GM12878 (cell line): Measurements from ENCODE around the gene MMP1. TPM values are rescaled to one million over a fixed set of nuclear protein-coding genes. Genes with fewer than 3 reads are reported as not detected.

Experiments
- ATAC-seq: fragments of 200-7000 bp; cut with Tn5 transposase; 3 replicates; pipeline ENCODE4 v1.9.1; 2020; ENCODE audit warnings: mild to moderate bottlenecking, moderate library complexity
- BruUV-seq: library from RNA; stranded (reverse); fragments of 400-500 nt; replicated peaks from 2 replicates; lab custom pipeline; 2021; lab: Mats Ljungman, UMichigan
- CTCF ChIA-PET: fragments of 300-600 bp; sonication (Branson Sonifier 250); formaldehyde crosslinking; extraction: SDS; loops from one replicate; lab custom pipeline; 2021; ENCODE audit warnings: inconsistent platforms; lab: Yijun Ruan, JAX
- POLR2A ChIA-PET: fragments of 350-600 bp; formaldehyde crosslinking; extraction: SDS; loops from one replicate; lab custom pipeline; 2021; ENCODE audit warnings: inconsistent platforms; lab: Charles Lee
- RAD21 ChIA-PET: fragments of 300-600 bp; sonication (Branson Sonifier 250); formaldehyde crosslinking; loops from one replicate; lab custom pipeline; 2023; ENCODE audit warnings: antibody characterized with exemption; ENCODE audit not compliant: unreplicated experiment; lab: Charles Lee
- SMC1A ChIA-PET: fragments of 300-600 bp; sonication (Branson Sonifier 250); formaldehyde crosslinking; loops from one replicate; lab custom pipeline; 2023; ENCODE audit not compliant: unreplicated experiment, uncharacterized antibody; lab: Charles Lee
- DNase-seq: peaks from one replicate; pipeline ENCODE4 v3.0.0-alpha.2; 2011; ENCODE audit warnings: low read depth, low spot score
- FAIRE-seq: peaks from 3 replicates; lab custom pipeline; 2011; peaks lifted over from hg19 to GRCh38; lab: Jason Lieb, UNC
- H2AFZ ChIP-seq: 2 replicates; pipeline ENCODE4 v1.6.0; 2011; ENCODE audit warnings: low read depth, low read length, control low read depth; ENCODE audit not compliant: control insufficient read depth
- H3K27ac ChIP-seq: 2 replicates; pipeline ENCODE4 v1.5.1; 2011; ENCODE audit warnings: control low read depth; ENCODE audit not compliant: control insufficient read depth, insufficient read depth
- H3K27me3 ChIP-seq, 2 experiments: replicated peaks in 1 of 2; 2 replicates each; pipeline versions ENCODE4 v1.6.0 to v1.6.1; 2011; ENCODE audit warnings: low read length in 1 of 2; ENCODE audit not compliant: control insufficient read depth in 2 of 2, insufficient read depth in 2 of 2
- H3K36me3 ChIP-seq, 2 experiments: 2 replicates each; pipeline ENCODE4 v1.5.1; 2011; ENCODE audit warnings: low read length in 1 of 2; ENCODE audit not compliant: control insufficient read depth in 2 of 2, insufficient read depth in 2 of 2
- H3K4me1 ChIP-seq: 2 replicates; pipeline ENCODE4 v1.6.1; 2011; ENCODE audit warnings: mild to moderate bottlenecking, low read length, moderate library complexity, mixed read lengths; ENCODE audit not compliant: control insufficient read depth, insufficient read depth
- H3K4me2 ChIP-seq: 2 replicates; pipeline ENCODE4 v1.6.0; 2011; ENCODE audit warnings: control low read depth; ENCODE audit not compliant: control insufficient read depth, insufficient read depth
- H3K4me3 ChIP-seq: fragments of 200-600 bp; sonication (generic); 2 replicates; pipeline ENCODE4 v1.5.1; 2016
- H3K79me2 ChIP-seq: 2 replicates; pipeline ENCODE4 v1.6.0; 2011; ENCODE audit warnings: low read length; ENCODE audit not compliant: control insufficient read depth, insufficient read depth
- H3K9ac ChIP-seq: 2 replicates; pipeline ENCODE4 v1.8.0; 2011; ENCODE audit warnings: low read length, control low read depth, mixed read lengths; ENCODE audit not compliant: control insufficient read depth, insufficient read depth
- H3K9me3 ChIP-seq: replicated peaks from 3 replicates; pipeline ENCODE4 v1.5.1; 2011; ENCODE audit warnings: mild to moderate bottlenecking, low read length; ENCODE audit not compliant: control insufficient read depth, insufficient read depth
- H4K20me1 ChIP-seq: 2 replicates; pipeline ENCODE4 v1.6.0; 2011; ENCODE audit not compliant: control insufficient read depth, insufficient read depth
- CHD2 ChIP-seq: IDR thresholded peaks from 2 replicates; pipeline ENCODE4 v1.6.1; 2011; ENCODE audit warnings: low read depth, low read length, improper control_type of control experiment, borderline replicate concordance
- EGR1 ChIP-seq, 2 experiments: IDR thresholded peaks; 1 replicate in 1 of 2; 2 replicates in 1 of 2; pipeline ENCODE4 v1.6.1; 2011 to 2012; ENCODE audit warnings: low read depth in 2 of 2, low read length in 2 of 2, borderline replicate concordance in 1 of 2, mild to moderate bottlenecking in 1 of 2, moderate library complexity in 1 of 2
- ESRRA ChIP-seq: IDR thresholded peaks from 2 replicates; pipeline ENCODE4 v1.6.1; 2012; ENCODE audit warnings: mild to moderate bottlenecking, low read length, improper control_type of control experiment
- HCFC1 ChIP-seq: fragments of 150-350 bp; IDR thresholded peaks from 2 replicates; pipeline ENCODE4 v1.6.1; 2014; ENCODE audit warnings: low read length
- KAT2A ChIP-seq: conservative IDR thresholded peaks from 2 replicates; pipeline ENCODE4 v1.6.1; 2011; ENCODE audit warnings: low read depth, low read length; ENCODE audit not compliant: control insufficient read depth
- KLF5 ChIP-seq: fragments of 450-650 bp; IDR thresholded peaks from 2 replicates; pipeline ENCODE4 v1.6.1; 2014; ENCODE audit warnings: mild to moderate bottlenecking; ENCODE audit not compliant: partially characterized antibody
- RBBP5 ChIP-seq: fragments of 200-600 bp; sonication (generic); conservative IDR thresholded peaks from 2 replicates; pipeline ENCODE4 v1.6.1; 2016
- RCOR1 ChIP-seq: conservative IDR thresholded peaks from 2 replicates; pipeline ENCODE4 v1.6.1; 2012; ENCODE audit warnings: low read depth, low read length, improper control_type of control experiment
- SPI1 ChIP-seq: IDR thresholded peaks from 2 replicates; pipeline ENCODE4 v1.6.1; 2011; ENCODE audit warnings: low read depth, mild to moderate bottlenecking, low read length, moderate library complexity, borderline replicate concordance; ENCODE audit not compliant: insufficient read depth
- SREBF1 ChIP-seq: IDR thresholded peaks from 2 replicates; pipeline ENCODE4 v1.6.1; 2012; ENCODE audit warnings: mild to moderate bottlenecking, low read length
- TARDBP ChIP-seq: IDR thresholded peaks from 2 replicates; pipeline ENCODE4 v1.6.1; 2016; ENCODE audit warnings: borderline replicate concordance
- TCF3 ChIP-seq: IDR thresholded peaks from 2 replicates; pipeline ENCODE4 v1.6.1; 2012; ENCODE audit warnings: low read depth, mild to moderate bottlenecking, low read length, borderline replicate concordance; ENCODE audit not compliant: insufficient read depth
- WRNIP1 ChIP-seq: IDR thresholded peaks from 2 replicates; pipeline ENCODE4 v1.6.1; 2011; ENCODE audit warnings: low read depth, low read length, improper control_type of control experiment, borderline replicate concordance
- WGBS: methylation state at CpG from one replicate; pipeline ENCODE4 v1.1.6; 2016; ENCODE audit warnings: low lambda C conversion rate; ENCODE audit not compliant: insufficient replicate concordance, insufficient coverage; ENCODE audit errors: missing lambda C conversion rate; 5-methylcytosine and 5-hydroxymethylcytosine counted together
- in situ Hi-C: fragments of 300-500 bp; cut with MboI; formaldehyde crosslinking; loops from 9 replicates; pipeline ENCODE4 v1.14.3; 2018; ENCODE audit warnings: mixed read lengths
- intact Hi-C: fragments of 100-400 bp; cut with micrococcal nuclease; formaldehyde crosslinking; loops from one replicate; pipeline ENCODE4 v1.14.2; 2022; ENCODE audit not compliant: unreplicated experiment
- polyA plus RNA-seq, 11 experiments: library from polyadenylated mRNA; depleted of rRNA in 4 of 11; unstranded in 6 of 11; stranded (reverse) in 5 of 11; fragments of >200 nt; fragmentation: Nextera tagmentation in 4 of 11; fragmentation: Illumina TruSeq in 1 of 11; extraction: Ambion mirVana in 4 of 11; extraction: Trizol in 1 of 11; gene quantifications; 1 replicate in 1 of 11; 2 replicates in 10 of 11; pipeline versions ENCODE4 v1.2.1 to v1.2.3, GENCODE V29; 2011 to 2016; ENCODE audit warnings: inconsistent platforms in 2 of 11, missing spikeins in 2 of 11, low read depth in 1 of 11
- total RNA-seq, 4 experiments: library from RNA; depleted of rRNA in 3 of 4; stranded (reverse); fragments of >200 nt in 3 of 4; fragmentation: Illumina TruSeq in 1 of 4; extraction: Trizol in 1 of 4; gene quantifications; 2 replicates each; pipeline versions ENCODE4 v1.2.1 to v1.2.3, GENCODE V29; 2013 to 2021
- TF ChIP-seq, protein P1 (sequence below): fragments of 450-650 bp; IDR thresholded peaks from 2 replicates; pipeline ENCODE4 v1.6.1; 2016; ENCODE audit warnings: mild to moderate bottlenecking, moderate library complexity, borderline replicate concordance
- TF ChIP-seq, protein P2 (sequence below): fragments of 450-650 bp; IDR thresholded peaks from 2 replicates; pipeline ENCODE4 v1.6.1; 2016; ENCODE audit warnings: mild to moderate bottlenecking

Gene MMP1
- total and polyA plus RNA-seq, 10 of the 15 experiments (the other 5 are each of a cell fraction or from before 2014, with no cell fraction given) = not detected

DNA sequence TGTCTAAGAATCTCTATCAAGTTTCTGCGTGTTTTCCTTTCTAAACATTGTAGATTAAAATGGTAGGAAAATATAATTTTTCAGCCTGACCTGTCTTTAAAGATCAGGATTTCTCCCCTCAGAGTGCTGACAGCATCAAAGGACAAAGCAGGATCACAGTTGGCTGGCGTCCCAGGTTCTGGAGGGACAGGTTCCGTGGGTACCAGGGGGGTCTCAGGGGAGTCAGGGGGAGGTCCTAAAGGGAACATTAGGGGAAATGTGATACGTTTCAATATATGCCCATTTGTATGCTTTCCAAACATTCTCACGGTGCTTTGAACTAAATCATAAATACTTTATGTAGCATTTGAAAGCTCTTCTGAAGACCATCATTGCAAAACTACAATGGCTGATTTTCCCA is 42.1 kb upstream of the MMP1 start:
- RAD21 ChIA-PET = interaction anchor here (1.0 kb wide), 1 partner anchor 11 kb away, joined by 3 read pairs; no protein-coding TSS in a partner anchor
- Histone ChIP-seq H3K9ac (no peak overlapping the region), H3K27me3 (peaks cover 0 to 4% of the 10 kb centered on the region in 2 experiments; a peak in 2 of 4 replicates)
- TF ChIP-seq ESRRA (no peak), TCF3 (no peak), CHD2 (no peak), HCFC1 (no peak), EGR1 (IDR thresholded peaks at IDR 0.05; ENCODE audit: borderline replicate concordance in 1 of 2, low read depth in 2 of 2, low read length in 2 of 2) (no peak), SREBF1 (no peak), RCOR1 (no peak), WRNIP1 (no peak), RBBP5 (no peak), SPI1 (no peak), KLF5 (no peak), KAT2A (no peak), TARDBP (no peak)
- TF ChIP-seq, protein P1, sequence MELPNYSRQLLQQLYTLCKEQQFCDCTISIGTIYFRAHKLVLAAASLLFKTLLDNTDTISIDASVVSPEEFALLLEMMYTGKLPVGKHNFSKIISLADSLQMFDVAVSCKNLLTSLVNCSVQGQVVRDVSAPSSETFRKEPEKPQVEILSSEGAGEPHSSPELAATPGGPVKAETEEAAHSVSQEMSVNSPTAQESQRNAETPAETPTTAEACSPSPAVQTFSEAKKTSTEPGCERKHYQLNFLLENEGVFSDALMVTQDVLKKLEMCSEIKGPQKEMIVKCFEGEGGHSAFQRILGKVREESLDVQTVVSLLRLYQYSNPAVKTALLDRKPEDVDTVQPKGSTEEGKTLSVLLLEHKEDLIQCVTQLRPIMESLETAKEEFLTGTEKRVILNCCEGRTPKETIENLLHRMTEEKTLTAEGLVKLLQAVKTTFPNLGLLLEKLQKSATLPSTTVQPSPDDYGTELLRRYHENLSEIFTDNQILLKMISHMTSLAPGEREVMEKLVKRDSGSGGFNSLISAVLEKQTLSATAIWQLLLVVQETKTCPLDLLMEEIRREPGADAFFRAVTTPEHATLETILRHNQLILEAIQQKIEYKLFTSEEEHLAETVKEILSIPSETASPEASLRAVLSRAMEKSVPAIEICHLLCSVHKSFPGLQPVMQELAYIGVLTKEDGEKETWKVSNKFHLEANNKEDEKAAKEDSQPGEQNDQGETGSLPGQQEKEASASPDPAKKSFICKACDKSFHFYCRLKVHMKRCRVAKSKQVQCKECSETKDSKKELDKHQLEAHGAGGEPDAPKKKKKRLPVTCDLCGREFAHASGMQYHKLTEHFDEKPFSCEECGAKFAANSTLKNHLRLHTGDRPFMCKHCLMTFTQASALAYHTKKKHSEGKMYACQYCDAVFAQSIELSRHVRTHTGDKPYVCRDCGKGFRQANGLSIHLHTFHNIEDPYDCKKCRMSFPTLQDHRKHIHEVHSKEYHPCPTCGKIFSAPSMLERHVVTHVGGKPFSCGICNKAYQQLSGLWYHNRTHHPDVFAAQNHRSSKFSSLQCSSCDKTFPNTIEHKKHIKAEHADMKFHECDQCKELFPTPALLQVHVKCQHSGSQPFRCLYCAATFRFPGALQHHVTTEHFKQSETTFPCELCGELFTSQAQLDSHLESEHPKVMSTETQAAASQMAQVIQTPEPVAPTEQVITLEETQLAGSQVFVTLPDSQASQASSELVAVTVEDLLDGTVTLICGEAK = no peak
- TF ChIP-seq, protein P2, sequence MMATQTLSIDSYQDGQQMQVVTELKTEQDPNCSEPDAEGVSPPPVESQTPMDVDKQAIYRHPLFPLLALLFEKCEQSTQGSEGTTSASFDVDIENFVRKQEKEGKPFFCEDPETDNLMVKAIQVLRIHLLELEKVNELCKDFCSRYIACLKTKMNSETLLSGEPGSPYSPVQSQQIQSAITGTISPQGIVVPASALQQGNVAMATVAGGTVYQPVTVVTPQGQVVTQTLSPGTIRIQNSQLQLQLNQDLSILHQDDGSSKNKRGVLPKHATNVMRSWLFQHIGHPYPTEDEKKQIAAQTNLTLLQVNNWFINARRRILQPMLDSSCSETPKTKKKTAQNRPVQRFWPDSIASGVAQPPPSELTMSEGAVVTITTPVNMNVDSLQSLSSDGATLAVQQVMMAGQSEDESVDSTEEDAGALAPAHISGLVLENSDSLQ = no peak
- TF ChIP-seq, all 136 proteins: peak for 0
- Histone ChIP-seq H3K27ac (no peak overlapping the region), H2AFZ (no peak overlapping the region), H3K4me3 (no peak overlapping the region), H3K9me3 (no peaks in the 10 kb centered on the region), H3K79me2 (no peaks in the 10 kb centered on the region), H3K4me2 (no peak overlapping the region), H3K36me3 (no peaks in the 10 kb centered on the region), H4K20me1 (no peaks in the 10 kb centered on the region), H3K4me1 (no peaks in the 10 kb centered on the region)
- CTCF ChIA-PET = interaction anchor here (0.7 to 1.7 kb wide), 2 partner anchors 10 to 64 kb away, joined by 3 to 5 read pairs; no protein-coding TSS in a partner anchor
- ATAC-seq = no peak
- 21% methylated on average over 5 of the region's 5 CpGs for WGBS
- no TSS peak for BruUV-seq
- DNase-seq = no peak
- FAIRE-seq = no peak
- intact Hi-C loops = no loop called here
- in situ Hi-C loops = no loop called here
- SMC1A ChIA-PET = interaction anchor here (0.9 to 1.3 kb wide), 3 partner anchors 9 to 25 kb away, joined by 3 to 4 read pairs (median 3); no protein-coding TSS in a partner anchor
- POLR2A ChIA-PET = no interaction called here
